HEK293T (cell line): ENCODE data around the gene NECTIN1.

Experiments
- BHLHE40 ChIP-seq: fragments of 450-650 bp; IDR thresholded peaks from 2 replicates; pipeline ENCODE4 v1.6.1; 2016; ENCODE audit warnings: mild to moderate bottlenecking, moderate library complexity, borderline replicate concordance
- FOXA1 ChIP-seq: fragments of 450-650 bp; IDR thresholded peaks from 2 replicates; pipeline ENCODE4 v1.6.1; 2016; ENCODE audit warnings: mild to moderate bottlenecking
- NFRKB ChIP-seq: fragments of 450-650 bp; IDR thresholded peaks from 2 replicates; pipeline ENCODE4 v1.6.1; 2016; ENCODE audit warnings: mild to moderate bottlenecking, moderate library complexity
- SP1 ChIP-seq: fragments of 450-650 bp; IDR thresholded peaks from 2 replicates; pipeline ENCODE4 v1.6.1; 2017
- SUZ12 ChIP-seq: fragments of 450-650 bp; IDR thresholded peaks from 2 replicates; pipeline ENCODE4 v1.6.1; 2016; ENCODE audit warnings: mild to moderate bottlenecking

DNA sequence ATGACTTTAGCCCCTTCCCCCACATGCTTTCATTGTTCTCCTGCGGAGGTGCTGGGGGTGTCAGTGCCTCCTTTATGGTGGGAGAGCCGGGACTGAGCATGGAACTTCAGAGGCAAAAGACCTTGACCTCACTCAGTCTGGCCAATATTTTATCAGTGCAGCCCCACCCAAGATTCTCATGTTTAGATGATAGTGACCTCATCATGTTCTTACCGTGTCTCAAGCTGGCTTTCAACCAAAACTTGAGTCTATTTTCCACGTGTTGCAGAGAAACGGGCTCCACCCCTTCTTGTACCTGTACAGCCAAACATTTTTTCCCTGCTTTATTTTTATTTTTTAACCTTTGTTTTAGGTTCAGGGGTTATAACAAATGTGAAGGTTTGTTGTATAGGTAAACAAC is 47.7 kb upstream of the NECTIN1 start:
- TF ChIP-seq NFRKB: no peak
- TF ChIP-seq BHLHE40: no peak
- TF ChIP-seq SUZ12: no peak
- no peak for TF ChIP-seq SP1
- TF ChIP-seq FOXA1: no peak
